Measurements from ENCODE around the gene SMG9.
"Not testable (repeated sequence)": the region's sequence is repeated elsewhere in the genome, so short reads cannot be mapped to it uniquely, and the experiment has no call there.

Gene SMG9

GRCh38 chr19:43781630-43782310 is 27.0 kb upstream of the SMG9 start:
- DNase-seq (ENCODE audit: low read depth): no peak
- no peak overlapping the region for H3K4me3 ChIP-seq (ENCODE audit: low read depth, low read length)

GRCh38 chr19:43780706-43781525 is 26.2 kb upstream of the SMG9 start, which contains the start of gene KCNN4:
TSS of gene KCNN4 (minus strand) at chr19:43780973. CDS start at chr19:43780861, 112 bp downstream.
- no peak within 1 kb of the TSS for H3K4me3 ChIP-seq (ENCODE audit: low read depth, low read length)
- no peak for DNase-seq (ENCODE audit: low read depth)

DNA sequence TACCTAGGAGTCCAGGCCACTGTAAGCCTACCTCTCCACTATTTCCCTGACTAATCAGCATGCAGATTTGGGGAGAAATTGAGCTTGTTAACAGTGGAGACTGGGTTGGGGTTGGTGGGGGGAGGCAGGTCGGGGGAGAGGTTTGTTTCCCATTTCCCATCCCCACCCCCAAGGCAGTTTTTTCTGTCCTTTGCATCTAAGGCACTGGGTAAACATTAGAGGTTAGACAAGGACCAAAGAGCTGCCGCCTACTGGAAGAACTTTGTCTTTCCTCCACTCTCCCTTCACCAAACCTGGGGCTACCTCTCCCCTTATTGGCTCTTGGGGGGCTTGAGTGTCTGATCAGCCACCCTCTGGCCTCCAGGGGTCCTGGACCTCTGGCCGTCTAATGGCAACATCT is 25.1 kb upstream of the SMG9 start:
- no peak overlapping the region for H3K4me3 ChIP-seq (ENCODE audit: low read depth, low read length)
- no peak for DNase-seq (ENCODE audit: low read depth)

GRCh38 chr19:43779147-43779819 is 24.5 kb upstream of the SMG9 start:
- DNase-seq (ENCODE audit: low read depth): no peak
- H3K4me3 ChIP-seq (ENCODE audit: low read depth, low read length): no peak overlapping the region

DNA sequence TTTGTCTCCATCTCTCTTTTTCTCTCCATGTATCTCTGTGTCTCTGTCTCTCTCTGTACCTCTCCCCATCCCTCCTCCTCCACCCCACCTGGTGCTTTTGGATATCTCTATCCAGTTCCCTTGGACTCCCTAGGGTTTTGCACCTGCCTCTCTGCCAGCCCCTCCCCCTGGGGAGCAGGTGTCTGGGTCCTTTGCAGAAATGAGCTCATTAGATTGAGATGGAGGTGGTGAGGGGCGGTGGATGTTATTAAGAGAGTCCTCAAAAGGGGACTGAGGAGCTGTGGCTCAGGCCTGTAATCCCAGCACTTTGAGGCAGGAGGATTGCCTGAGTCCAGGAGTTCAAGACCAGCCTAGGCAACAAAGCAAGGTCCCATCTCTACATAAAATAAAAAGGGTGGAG is 23.9 kb upstream of the SMG9 start:
- H3K4me3 ChIP-seq (ENCODE audit: low read depth, low read length): no peak overlapping the region
- no peak for DNase-seq (ENCODE audit: low read depth)

GRCh38 chr19:43777163-43777695 is 22.5 kb upstream of the SMG9 start:
- no peak overlapping the region for H3K4me3 ChIP-seq (ENCODE audit: low read depth, low read length)
- DNase-seq (ENCODE audit: low read depth): no peak

DNA sequence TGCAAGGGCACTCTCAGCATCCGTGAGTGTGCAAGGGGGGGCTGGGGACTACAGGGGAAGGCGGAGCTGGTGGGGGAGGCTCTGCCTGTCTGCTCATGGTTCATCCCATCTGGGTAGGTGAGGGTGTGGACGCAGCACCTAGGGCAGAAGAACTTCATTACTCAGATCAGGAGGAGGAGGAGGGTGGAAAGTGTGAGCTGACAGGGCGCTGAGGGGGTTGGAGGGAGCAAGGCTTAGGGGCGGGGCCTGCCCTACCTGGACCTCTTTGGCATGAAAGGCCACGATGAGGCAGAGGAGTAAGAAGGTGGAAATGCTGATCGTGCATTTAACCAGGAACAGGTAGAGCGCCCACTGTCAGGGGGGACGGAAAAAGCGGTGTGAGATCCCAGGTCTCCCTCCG is 21.5 kb upstream of the SMG9 start:
- no peak for DNase-seq (ENCODE audit: low read depth)
- no peak overlapping the region for H3K4me3 ChIP-seq (ENCODE audit: low read depth, low read length)

DNA sequence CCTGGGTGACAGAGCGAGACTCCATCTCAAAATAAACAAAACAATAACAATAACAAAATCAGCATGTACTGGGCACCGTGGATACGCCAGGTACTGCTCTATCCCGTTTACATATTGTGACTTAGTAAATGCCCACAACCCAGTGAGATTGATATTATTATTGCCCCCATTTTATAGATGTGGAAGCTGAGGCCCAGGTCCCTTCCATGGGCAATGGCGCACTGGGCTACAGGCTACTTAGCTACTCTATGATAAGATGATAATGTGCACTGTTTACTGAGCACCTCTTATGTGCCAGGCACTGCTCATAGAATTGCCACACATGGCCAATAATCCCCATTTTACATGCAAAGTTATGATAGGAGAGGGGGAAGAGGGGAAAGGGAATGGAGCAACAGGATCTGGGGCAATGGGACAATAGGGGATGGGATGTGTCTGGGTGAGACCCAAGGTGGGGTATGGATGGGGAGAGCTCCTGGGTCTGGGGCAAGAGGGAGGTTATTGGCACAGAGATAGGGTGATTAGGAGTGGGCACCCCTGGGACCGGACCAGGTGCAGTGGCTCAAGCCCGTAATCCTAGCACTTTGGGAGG is 20.6 kb upstream of the SMG9 start:
- DNase-seq (ENCODE audit: low read depth): no peak
- no peak overlapping the region for H3K4me3 ChIP-seq (ENCODE audit: low read depth, low read length)

GRCh38 chr19:43774940-43775258 is 20.1 kb upstream of the SMG9 start:
- H3K4me3 ChIP-seq (ENCODE audit: low read depth, low read length): peak overlapping the region; percentile 29
- not testable (repeated sequence) for DNase-seq (ENCODE audit: low read depth)

GRCh38 chr19:43774103-43774939 is 19.6 kb upstream of the SMG9 start:
- no peak for DNase-seq (ENCODE audit: low read depth)
- peak overlapping the region; percentile 29 for H3K4me3 ChIP-seq (ENCODE audit: low read depth, low read length)

DNA sequence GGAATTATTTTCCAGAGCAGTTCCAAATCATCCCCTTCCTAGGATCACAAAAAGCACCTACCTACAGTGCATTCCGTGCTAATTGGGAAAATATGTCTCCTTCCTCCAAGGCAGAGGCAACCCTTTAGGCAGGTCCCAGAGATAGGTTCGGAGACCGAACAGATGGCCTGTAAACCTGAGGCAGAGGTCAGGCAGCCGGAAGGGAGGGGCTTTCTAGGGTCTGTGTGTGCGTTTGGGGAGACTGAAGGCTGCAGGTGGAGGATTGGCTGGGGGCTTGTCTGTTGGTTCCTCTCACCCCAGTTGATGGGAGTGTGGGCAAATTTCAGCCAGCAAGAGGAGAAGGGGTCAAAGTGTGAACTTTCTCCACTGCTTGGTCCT is 19.0 kb upstream of the SMG9 start:
- DNase-seq (ENCODE audit: low read depth): no peak
- no peak overlapping the region for H3K4me3 ChIP-seq (ENCODE audit: low read depth, low read length)

- DNase-seq (ENCODE audit: low read depth): no peak
- H3K4me3 ChIP-seq (ENCODE audit: low read depth, low read length): no peak overlapping the region
Measured at GRCh38 chr19:43769256-43769655, 14.5 kb upstream of the SMG9 start.

- H3K4me3 ChIP-seq (ENCODE audit: low read depth, low read length): no peak overlapping the region
- no peak for DNase-seq (ENCODE audit: low read depth)
Measured at GRCh38 chr19:43768273-43769050, 13.7 kb upstream of the SMG9 start.

DNA sequence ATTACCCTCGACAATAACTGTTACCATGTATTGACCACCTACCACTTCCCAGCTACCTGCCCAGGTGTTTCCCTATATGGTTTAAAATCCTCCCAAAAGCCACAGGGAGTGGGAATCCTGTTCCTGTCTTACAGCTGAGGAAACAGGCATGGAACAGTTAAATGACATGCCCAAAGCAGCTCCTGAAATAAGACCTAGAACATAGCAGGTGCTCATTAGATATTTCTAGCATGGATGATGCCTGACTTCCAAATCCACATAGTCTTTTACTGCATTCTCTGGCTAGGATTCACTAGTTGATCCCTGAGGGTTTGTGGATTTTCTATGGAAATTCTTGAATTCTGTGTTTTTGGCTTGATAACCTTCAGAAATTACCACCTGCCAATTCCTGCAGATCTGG is 13.1 kb upstream of the SMG9 start:
- H3K4me3 ChIP-seq (ENCODE audit: low read depth, low read length): no peak overlapping the region
- no peak for DNase-seq (ENCODE audit: low read depth)

- DNase-seq (ENCODE audit: low read depth): no peak
- no peak overlapping the region for H3K4me3 ChIP-seq (ENCODE audit: low read depth, low read length)
Measured at GRCh38 chr19:43767316-43767715, 12.6 kb upstream of the SMG9 start.

DNA sequence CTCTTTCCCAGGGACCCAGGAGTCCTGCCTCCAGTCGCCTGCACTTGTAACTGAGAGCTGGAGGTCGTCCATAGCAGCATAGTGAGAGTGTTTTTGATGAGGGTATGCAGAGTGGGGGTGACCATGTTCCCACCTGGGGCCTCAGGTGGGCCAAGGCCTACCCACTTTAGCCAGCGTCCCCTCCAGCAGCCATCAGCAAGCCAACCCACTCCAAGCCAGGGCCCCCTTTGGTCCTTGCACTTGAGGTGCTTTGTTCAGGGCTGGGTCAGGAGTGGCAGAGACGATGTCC is 11.9 kb upstream of the SMG9 start:
- DNase-seq (ENCODE audit: low read depth): no peak
- H3K4me3 ChIP-seq (ENCODE audit: low read depth, low read length): no peak overlapping the region

DNA sequence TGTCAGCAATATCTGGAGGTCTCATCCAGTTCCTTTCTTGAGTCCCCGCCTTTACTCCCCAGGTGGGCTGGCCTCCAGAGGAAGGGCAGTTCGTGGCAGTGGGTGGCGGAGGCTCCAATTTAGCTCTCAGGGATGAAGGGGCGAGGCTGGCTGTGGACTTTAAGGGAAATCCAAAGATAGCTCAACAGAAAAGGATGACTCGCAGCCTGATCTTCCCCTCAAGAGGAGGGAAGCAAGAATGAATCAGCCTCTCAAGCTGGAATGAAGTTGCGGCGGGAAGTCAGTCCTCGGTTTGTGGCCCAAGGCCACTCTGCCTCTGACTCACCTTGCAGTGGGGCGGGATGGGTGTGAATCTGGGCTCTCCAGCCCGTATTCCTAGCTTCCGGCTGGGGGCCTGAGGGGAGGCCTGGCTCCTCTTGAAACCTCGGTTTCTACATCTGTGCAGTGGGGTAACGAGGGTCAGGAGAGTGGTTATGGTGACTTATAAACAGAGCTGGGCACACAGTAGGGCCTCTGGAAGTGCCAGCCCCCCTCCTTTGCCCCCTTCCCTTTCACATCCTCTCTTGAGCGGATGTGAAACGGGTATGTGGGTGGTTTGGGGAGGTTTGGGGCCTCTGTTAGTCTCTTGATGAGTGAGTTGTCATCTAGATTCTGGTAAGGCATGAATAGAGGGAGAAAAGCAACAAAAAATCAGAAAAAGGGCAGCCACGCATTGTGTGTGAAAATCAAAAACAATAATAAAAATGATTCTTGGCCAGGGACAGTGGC is 10.5 kb upstream of the SMG9 start:
- peak; percentile 85 for DNase-seq (ENCODE audit: low read depth)
- H3K4me3 ChIP-seq (ENCODE audit: low read depth, low read length): no peak overlapping the region

- not testable (repeated sequence) for DNase-seq (ENCODE audit: low read depth); H3K4me3 ChIP-seq (ENCODE audit: low read depth, low read length)
Measured at GRCh38 chr19:43764684-43765083, 9.9 kb upstream of the SMG9 start.
